Loucy (cell line): ENCODE measurements around the gene VPS4B.
A peak's percentile ranks its signal among the peaks of the same experiment; 100 is the strongest.
"Not testable (repeated sequence)": the region's sequence is repeated elsewhere in the genome, so short reads cannot be mapped to it uniquely, and the experiment has no call there.

Source experiments
- H2AFZ ChIP-seq: fragments of 200-600 bp; sonication (generic); 2 replicates; pipeline ENCODE4 v1.6.0; 2016; ENCODE audit warnings: antibody characterized with exemption, mild to moderate bottlenecking, low read length, moderate library complexity
- H3F3A ChIP-seq: fragments of 200-600 bp; 2 replicates; pipeline ENCODE4 v1.6.0; 2016; ENCODE audit warnings: antibody characterized with exemption, low read depth, mild to moderate bottlenecking
- H3K27me3 ChIP-seq: fragments of 200-600 bp; sonication (generic); 2 replicates; pipeline ENCODE4 v1.6.1; 2014; ENCODE audit warnings: low read length, mild to moderate bottlenecking; ENCODE audit not compliant: insufficient read depth, poor library complexity, severe bottlenecking
- H3K36me3 ChIP-seq: fragments of 200-600 bp; sonication (generic); 2 replicates; pipeline ENCODE4 v1.6.1; 2016; ENCODE audit warnings: low read length; ENCODE audit not compliant: insufficient read depth
- H3K4me1 ChIP-seq: fragments of 200-600 bp; sonication (generic); 2 replicates; pipeline ENCODE4 v1.5.1; 2014; ENCODE audit warnings: low read length, mild to moderate bottlenecking; ENCODE audit not compliant: insufficient read depth, poor library complexity, severe bottlenecking
- H3K4me2 ChIP-seq: fragments of 200-600 bp; sonication (generic); 2 replicates; pipeline ENCODE4 v1.6.0; 2014; ENCODE audit warnings: antibody characterized with exemption, low read length, low read depth, mild to moderate bottlenecking; ENCODE audit not compliant: poor library complexity, severe bottlenecking
- H3K4me3 ChIP-seq: fragments of 200-600 bp; sonication (generic); 2 replicates; pipeline ENCODE4 v1.5.1; 2014; ENCODE audit warnings: low read length, mild to moderate bottlenecking, mixed read lengths; ENCODE audit not compliant: poor library complexity, severe bottlenecking
- H3K79me2 ChIP-seq: fragments of 200-600 bp; sonication (generic); 2 replicates; pipeline ENCODE4 v1.6.1; 2014; ENCODE audit warnings: low read length; ENCODE audit not compliant: insufficient read depth
- H3K9ac ChIP-seq: fragments of 200-600 bp; sonication (generic); 2 replicates; pipeline ENCODE4 v1.6.0; 2014; ENCODE audit warnings: mild to moderate bottlenecking, low read depth, low read length, moderate library complexity; ENCODE audit not compliant: poor library complexity, severe bottlenecking
- H3K9me2 ChIP-seq: fragments of 200-600 bp; sonication (generic); replicated peaks from 2 replicates; pipeline ENCODE4 v1.6.1; 2016; ENCODE audit warnings: low read depth, low read length, mixed read lengths
- H3K9me3 ChIP-seq: fragments of 200-600 bp; sonication (generic); 2 replicates; pipeline ENCODE4 v1.6.1; 2014; ENCODE audit warnings: mild to moderate bottlenecking, antibody characterized with exemption, low read length, low read depth; ENCODE audit not compliant: insufficient read depth
- H4K20me1 ChIP-seq: fragments of 200-600 bp; sonication (generic); 2 replicates; pipeline ENCODE4 v1.6.0; 2014; ENCODE audit warnings: antibody characterized with exemption, low read length, mild to moderate bottlenecking; ENCODE audit not compliant: insufficient read depth, poor library complexity, severe bottlenecking
- CTCF ChIP-seq: fragments of 200-600 bp; sonication (generic); conservative IDR thresholded peaks from 2 replicates; pipeline ENCODE4 v1.5.1; 2014; ENCODE audit warnings: mild to moderate bottlenecking, antibody characterized with exemption, low read length
- EZH2phosphoT487 ChIP-seq: fragments of 200-600 bp; IDR thresholded peaks from 2 replicates; pipeline ENCODE4 v1.6.1; 2018; ENCODE audit warnings: antibody characterized with exemption, mild to moderate bottlenecking, moderate library complexity, borderline replicate concordance

The VPS4B gene

GRCh38 chr18:63363951-63364350 lies 58.3 kb downstream of the VPS4B start:
- TF ChIP-seq CTCF, result no peak

GRCh38 chr18:63363420-63363819 lies 58.9 kb downstream of the VPS4B start:
- H3K4me2 ChIP-seq, H3K9ac ChIP-seq, H3K9me3 ChIP-seq, H3K4me3 ChIP-seq, H3K27me3 ChIP-seq, H3K9me2 ChIP-seq, H2AFZ ChIP-seq, H3F3A ChIP-seq: not testable (repeated sequence)
- H3K36me3 ChIP-seq, result peaks cover 17% of the 10 kb centered on the region; the same call in 1 of the 2 replicates
- H4K20me1 ChIP-seq, result peaks cover 25% of the 10 kb centered on the region
- H3K4me1 ChIP-seq, result peaks cover 24% of the 10 kb centered on the region
- H3K79me2 ChIP-seq, result peaks cover 21% of the 10 kb centered on the region; the same call in 1 of the 2 replicates

More at GRCh38 chr18:63363951-63364350, 58.3 kb downstream of the VPS4B start:
- no peak overlapping the region for H2AFZ ChIP-seq
- H3K9me3 ChIP-seq, result no peaks in the 10 kb centered on the region
- H3K4me1 ChIP-seq, result peaks cover 24% of the 10 kb centered on the region
- peak overlapping the region; percentile 99 for H3K4me2 ChIP-seq
- H3K9me2 ChIP-seq, result no peaks in the 10 kb centered on the region
- H4K20me1 ChIP-seq, result peaks cover 25% of the 10 kb centered on the region
- no peak overlapping the region for H3K9ac ChIP-seq
- H3K79me2 ChIP-seq, result peaks cover 21% of the 10 kb centered on the region; the same call in 1 of the 2 replicates
- no peaks in the 10 kb centered on the region for H3F3A ChIP-seq
- peaks cover 17% of the 10 kb centered on the region; the same call in 1 of the 2 replicates for H3K36me3 ChIP-seq
- H3K27me3 ChIP-seq, result no peaks in the 10 kb centered on the region
- H3K4me3 ChIP-seq, result no peak overlapping the region

GRCh38 chr18:63356272-63356896 lies 65.9 kb downstream of the VPS4B start:
- H3K9me3 ChIP-seq, result no peaks in the 10 kb centered on the region
- peaks cover 28% of the 10 kb centered on the region; the same call in 1 of the 2 replicates for H3K36me3 ChIP-seq
- H3K9ac ChIP-seq, result no peak overlapping the region
- no peak overlapping the region for H3K4me2 ChIP-seq
- no peaks in the 10 kb centered on the region for H3K9me2 ChIP-seq
- no peaks in the 10 kb centered on the region for H4K20me1 ChIP-seq
- H3K4me3 ChIP-seq, result no peak overlapping the region
- no peak overlapping the region for H2AFZ ChIP-seq
- no peaks in the 10 kb centered on the region for H3K79me2 ChIP-seq
- no peaks in the 10 kb centered on the region for H3K4me1 ChIP-seq
- H3F3A ChIP-seq, result no peaks in the 10 kb centered on the region
- TF ChIP-seq CTCF (no peak), EZH2phosphoT487 (no peak)
- H3K27me3 ChIP-seq, result no peaks in the 10 kb centered on the region

GRCh38 chr18:63350230-63350629 lies 72.0 kb downstream of the VPS4B start:
- Histone ChIP-seq H3F3A (no peaks in the 10 kb centered on the region), H2AFZ (no peak overlapping the region), H3K36me3 (peaks cover 39% of the 10 kb centered on the region; the same call in 1 of the 2 replicates), H3K9me2 (no peaks in the 10 kb centered on the region), H3K4me1 (no peaks in the 10 kb centered on the region), H3K9ac (no peak overlapping the region), H3K4me3 (no peak overlapping the region), H3K79me2 (no peaks in the 10 kb centered on the region), H4K20me1 (no peaks in the 10 kb centered on the region), H3K9me3 (no peaks in the 10 kb centered on the region), H3K4me2 (no peak overlapping the region), H3K27me3 (no peaks in the 10 kb centered on the region)
- no peak for TF ChIP-seq CTCF
- no peak for TF ChIP-seq EZH2phosphoT487
